Measurements from ENCODE around the gene SLK.

SLK gene

GRCh38 chr10:104069613-104070012, 102.7 kb downstream of the SLK start:
- TF ChIP-seq, protein P1, sequence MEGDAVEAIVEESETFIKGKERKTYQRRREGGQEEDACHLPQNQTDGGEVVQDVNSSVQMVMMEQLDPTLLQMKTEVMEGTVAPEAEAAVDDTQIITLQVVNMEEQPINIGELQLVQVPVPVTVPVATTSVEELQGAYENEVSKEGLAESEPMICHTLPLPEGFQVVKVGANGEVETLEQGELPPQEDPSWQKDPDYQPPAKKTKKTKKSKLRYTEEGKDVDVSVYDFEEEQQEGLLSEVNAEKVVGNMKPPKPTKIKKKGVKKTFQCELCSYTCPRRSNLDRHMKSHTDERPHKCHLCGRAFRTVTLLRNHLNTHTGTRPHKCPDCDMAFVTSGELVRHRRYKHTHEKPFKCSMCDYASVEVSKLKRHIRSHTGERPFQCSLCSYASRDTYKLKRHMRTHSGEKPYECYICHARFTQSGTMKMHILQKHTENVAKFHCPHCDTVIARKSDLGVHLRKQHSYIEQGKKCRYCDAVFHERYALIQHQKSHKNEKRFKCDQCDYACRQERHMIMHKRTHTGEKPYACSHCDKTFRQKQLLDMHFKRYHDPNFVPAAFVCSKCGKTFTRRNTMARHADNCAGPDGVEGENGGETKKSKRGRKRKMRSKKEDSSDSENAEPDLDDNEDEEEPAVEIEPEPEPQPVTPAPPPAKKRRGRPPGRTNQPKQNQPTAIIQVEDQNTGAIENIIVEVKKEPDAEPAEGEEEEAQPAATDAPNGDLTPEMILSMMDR (IDR thresholded peaks at IDR 0.05; ENCODE audit: low read depth, low read length): no peak
- Histone ChIP-seq H3K4me3 (ENCODE audit: low read depth, low read length) (no peak overlapping the region), H3K36me3 (no peaks in the 10 kb centered on the region), H3K27me3 (no peaks in the 10 kb centered on the region), H3K4me1 (no peaks in the 10 kb centered on the region), H3K9me3 (no peaks in the 10 kb centered on the region)
- no peak for DNase-seq

- no peaks in the 10 kb centered on the region for H3K27me3 ChIP-seq
- TF ChIP-seq, protein P1 (IDR thresholded peaks at IDR 0.05; ENCODE audit: low read depth, low read length): no peak
- no peaks in the 10 kb centered on the region for H3K4me1 ChIP-seq
- no peak overlapping the region for H3K4me3 ChIP-seq (ENCODE audit: low read depth, low read length)
- DNase-seq: no peak
- no peaks in the 10 kb centered on the region for H3K36me3 ChIP-seq
- no peaks in the 10 kb centered on the region for H3K9me3 ChIP-seq
Observed at GRCh38 chr10:104072786-104073185, 105.8 kb downstream of the SLK start.

DNA sequence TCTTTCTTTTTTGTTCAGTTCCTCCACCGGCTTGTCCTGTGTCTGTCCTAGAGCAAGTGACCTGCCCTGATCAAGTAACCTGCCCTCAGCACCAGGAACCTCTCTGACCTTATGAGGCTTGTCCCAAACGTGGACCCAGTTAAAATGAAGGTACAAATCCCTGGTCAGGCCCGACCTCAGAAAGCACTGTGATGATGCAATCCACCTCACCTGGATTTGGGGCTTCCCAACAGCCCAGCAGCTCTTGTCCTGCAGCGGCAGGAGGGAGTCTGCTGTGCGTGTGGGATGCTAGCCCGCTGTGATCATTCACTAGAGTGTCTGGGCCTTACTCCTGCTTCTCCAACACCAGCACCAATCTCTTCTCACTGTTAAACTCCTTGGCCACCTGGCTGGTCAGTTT, 107.6 kb downstream of the SLK start:
- DNase-seq: no peak
- Histone ChIP-seq H3K4me1 (no peaks in the 10 kb centered on the region), H3K9me3 (no peaks in the 10 kb centered on the region), H3K36me3 (no peaks in the 10 kb centered on the region), H3K4me3 (ENCODE audit: low read depth, low read length) (no peak overlapping the region), H3K27me3 (no peaks in the 10 kb centered on the region)
- TF ChIP-seq, protein P1 (IDR thresholded peaks at IDR 0.05; ENCODE audit: low read depth, low read length): no peak

GRCh38 chr10:104076743-104077160, 109.8 kb downstream of the SLK start:
- Histone ChIP-seq H3K36me3 (no peaks in the 10 kb centered on the region), H3K4me1 (no peaks in the 10 kb centered on the region)
- no peak for DNase-seq

GRCh38 chr10:104077247-104077646, 110.3 kb downstream of the SLK start:
- TF ChIP-seq, protein P1 (IDR thresholded peaks at IDR 0.05; ENCODE audit: low read depth, low read length): no peak
- no peak for DNase-seq
- no peaks in the 10 kb centered on the region for H3K4me1 ChIP-seq
- no peak overlapping the region for H3K4me3 ChIP-seq (ENCODE audit: low read depth, low read length)
- no peaks in the 10 kb centered on the region for H3K9me3 ChIP-seq
- no peaks in the 10 kb centered on the region for H3K27me3 ChIP-seq
- H3K36me3 ChIP-seq: no peaks in the 10 kb centered on the region

More at GRCh38 chr10:104076743-104077160, 109.8 kb downstream of the SLK start:
- no peaks in the 10 kb centered on the region for H3K27me3 ChIP-seq
- H3K4me3 ChIP-seq (ENCODE audit: low read depth, low read length): no peak overlapping the region
- H3K9me3 ChIP-seq: no peaks in the 10 kb centered on the region
- TF ChIP-seq, protein P1 (IDR thresholded peaks at IDR 0.05; ENCODE audit: low read depth, low read length): no peak

GRCh38 chr10:104077663-104078151, 110.8 kb downstream of the SLK start:
- TF ChIP-seq, protein P1 (IDR thresholded peaks at IDR 0.05; ENCODE audit: low read depth, low read length): no peak
- Histone ChIP-seq H3K27me3 (no peaks in the 10 kb centered on the region), H3K4me3 (ENCODE audit: low read depth, low read length) (no peak overlapping the region), H3K36me3 (no peaks in the 10 kb centered on the region), H3K9me3 (no peaks in the 10 kb centered on the region), H3K4me1 (no peaks in the 10 kb centered on the region)
- no peak for DNase-seq
